SK-N-SH (cell line): ENCODE measurements around the gene TMEM52B. TPM values are rescaled to one million over a fixed set of nuclear protein-coding genes. Genes with fewer than 3 reads are reported as not detected.
"Not testable (repeated sequence)": the region's sequence is repeated elsewhere in the genome, so short reads cannot be mapped to it uniquely, and the experiment has no call there.

ENCODE experiments used
- CTCF ChIA-PET: fragments of 300-600, 350-600 bp; formaldehyde crosslinking; extraction: SDS; loops from one replicate; lab custom pipeline; 2021; lab: Yijun Ruan, JAX
- POLR2A ChIA-PET: fragments of 350-600 bp; sonication (Branson Sonifier 250); formaldehyde crosslinking; extraction: SDS; loops from one replicate; lab custom pipeline; 2020; ENCODE audit warnings: antibody characterized with exemption, inconsistent platforms; lab: Yijun Ruan, JAX
- DNase-seq: peaks from one replicate; pipeline ENCODE4 v3.0.0; 2012
- H2AFZ ChIP-seq: fragments of 200-600 bp; sonication (generic); 2 replicates; pipeline ENCODE4 v1.8.1; 2016; ENCODE audit warnings: antibody characterized with exemption, mild to moderate bottlenecking, low read depth
- H3F3A ChIP-seq: fragments of 200-600 bp; sonication (generic); replicated peaks from 2 replicates; pipeline ENCODE3; 2016; ENCODE audit warnings: antibody characterized with exemption, mild to moderate bottlenecking; ENCODE audit not compliant: insufficient read depth
- H3K27ac ChIP-seq, 2 experiments: fragments of 200-500 bp in 1 of 2; fragments of 200-600 bp in 1 of 2; sonication (Bioruptor generic) in 1 of 2; sonication (generic), shearing (Covaris generic) in 1 of 2; 2 replicates each; pipeline versions ENCODE4 v1.5.1 to v1.6.1; 2014 to 2016; ENCODE audit warnings: low read depth in 2 of 2, inconsistent platforms in 1 of 2, low read length in 1 of 2, mild to moderate bottlenecking in 1 of 2, mixed read lengths in 1 of 2
- H3K27me3 ChIP-seq: fragments of 200-600 bp; sonication (generic), shearing (Covaris generic); 2 replicates; pipeline ENCODE4 v1.6.1; 2016; ENCODE audit warnings: mixed run types; ENCODE audit not compliant: insufficient read depth
- H3K36me3 ChIP-seq, 2 experiments: fragments of 200-500 bp in 1 of 2; fragments of 200-600 bp in 1 of 2; sonication (Bioruptor generic) in 1 of 2; sonication (generic) in 1 of 2; replicated peaks in 1 of 2; 2 replicates each; pipeline versions ENCODE3 to v1.5.1; 2014 to 2016; ENCODE audit warnings: low read length in 1 of 2, mild to moderate bottlenecking in 1 of 2; ENCODE audit not compliant: insufficient read depth in 2 of 2, control insufficient read depth in 1 of 2
- H3K4me1 ChIP-seq, 2 experiments: fragments of 200-500 bp in 1 of 2; fragments of 200-600 bp in 1 of 2; sonication (Bioruptor generic) in 1 of 2; sonication (generic), shearing (Covaris generic) in 1 of 2; 2 replicates each; pipeline versions ENCODE4 v1.5.1 to v1.6.1; 2014 to 2016; ENCODE audit warnings: low read depth in 1 of 2, low read length in 1 of 2, mixed run types in 1 of 2; ENCODE audit not compliant: insufficient read depth in 2 of 2, control insufficient read depth in 1 of 2
- H3K4me2 ChIP-seq: fragments of 200-600 bp; sonication (generic), shearing (Covaris generic); 2 replicates; pipeline ENCODE4 v1.6.1; 2017; ENCODE audit warnings: mixed run types
- H3K4me3 ChIP-seq, 2 experiments: fragments of 200-500 bp in 1 of 2; fragments of 200-600 bp in 1 of 2; sonication (Bioruptor generic) in 1 of 2; sonication (generic), shearing (Covaris generic) in 1 of 2; 2 replicates each; pipeline versions ENCODE4 v1.5.1 to v1.8.1; 2014 to 2016; ENCODE audit warnings: low read depth in 2 of 2, inconsistent platforms in 1 of 2, low read length in 1 of 2, mild to moderate bottlenecking in 1 of 2, mixed read lengths in 1 of 2, moderate library complexity in 1 of 2
- H3K79me2 ChIP-seq: fragments of 200-600 bp; sonication (generic); 2 replicates; pipeline ENCODE4 v1.8.1; 2017; ENCODE audit warnings: mild to moderate bottlenecking; ENCODE audit not compliant: insufficient read depth
- H3K9ac ChIP-seq: fragments of 200-600 bp; sonication (generic); 2 replicates; pipeline ENCODE4 v1.6.1; 2017; ENCODE audit warnings: mixed run types
- H3K9me2 ChIP-seq: fragments of 200-600 bp; sonication (generic); 2 replicates; pipeline ENCODE4 v1.6.1; 2017; ENCODE audit warnings: mixed run types
- H3K9me3 ChIP-seq: fragments of 200-600 bp; sonication (generic); 2 replicates; pipeline ENCODE4 v1.6.1; 2017; ENCODE audit warnings: mixed run types, mild to moderate bottlenecking, moderate library complexity
- H4K20me1 ChIP-seq: fragments of 200-600 bp; sonication (generic); 2 replicates; pipeline ENCODE4 v1.6.1; 2017; ENCODE audit warnings: mild to moderate bottlenecking, mixed run types; ENCODE audit not compliant: insufficient read depth
- FOSL2 ChIP-seq: IDR thresholded peaks from 2 replicates; pipeline ENCODE4 v1.4.0; 2012; ENCODE audit warnings: low read depth, mild to moderate bottlenecking, moderate library complexity, borderline replicate concordance
- FOXJ3 ChIP-seq: sonication (generic); formaldehyde crosslinking; IDR thresholded peaks from 2 replicates; pipeline ENCODE4 v1.5.1; 2020; ENCODE audit warnings: mild to moderate bottlenecking, missing genetic modification reagents
- FOXM1 ChIP-seq: IDR thresholded peaks from 2 replicates; pipeline ENCODE4 v1.4.0; 2012; ENCODE audit warnings: low read depth, mild to moderate bottlenecking
- MEF2A ChIP-seq: IDR thresholded peaks from 2 replicates; pipeline ENCODE4 v1.4.0; 2012; ENCODE audit warnings: low read depth, borderline replicate concordance
- RCOR1 ChIP-seq: fragments of 150-350 bp; IDR thresholded peaks from 2 replicates; pipeline ENCODE4 v1.6.1; 2017; ENCODE audit warnings: antibody characterized with exemption, low read length
- RFX5 ChIP-seq: IDR thresholded peaks from 2 replicates; pipeline ENCODE4 v1.6.1; 2012; ENCODE audit warnings: mild to moderate bottlenecking, improper control_type of control experiment, low read length
- SMC3 ChIP-seq: IDR thresholded peaks from 2 replicates; pipeline ENCODE4 v1.6.1; 2012; ENCODE audit warnings: low read depth, low read length, improper control_type of control experiment
- TAF1 ChIP-seq: IDR thresholded peaks from 2 replicates; pipeline ENCODE4 v1.6.1; 2012; ENCODE audit warnings: low read depth, mild to moderate bottlenecking, low read length, moderate library complexity, borderline replicate concordance
- YY1 ChIP-seq: IDR thresholded peaks from 2 replicates; pipeline ENCODE4 v1.4.0; 2012; ENCODE audit warnings: low read depth, mild to moderate bottlenecking
- WGBS: methylation state at CpG from one replicate; pipeline ENCODE4 v1.1.6; 2017; ENCODE audit warnings: low lambda C conversion rate; 5-methylcytosine and 5-hydroxymethylcytosine counted together
- polyA plus RNA-seq, 3 experiments: library from polyadenylated mRNA; depleted of rRNA; stranded (reverse); fragments of >200 nt; gene quantifications; 2 replicates each; pipeline ENCODE4 v1.2.3, GENCODE V29; 2012
- TF ChIP-seq, protein P1 (sequence below): IDR thresholded peaks from 2 replicates; pipeline ENCODE4; 2012
- TF ChIP-seq, protein P2 (sequence below): fragments of 150-350 bp; IDR thresholded peaks from 2 replicates; pipeline ENCODE4 v1.6.1; 2017; ENCODE audit warnings: antibody characterized with exemption, low read length, low read depth, borderline replicate concordance

TMEM52B gene
- polyA plus RNA-seq, 1 of the 3 experiments (the other 2 are of a cell fraction): not detected

DNA sequence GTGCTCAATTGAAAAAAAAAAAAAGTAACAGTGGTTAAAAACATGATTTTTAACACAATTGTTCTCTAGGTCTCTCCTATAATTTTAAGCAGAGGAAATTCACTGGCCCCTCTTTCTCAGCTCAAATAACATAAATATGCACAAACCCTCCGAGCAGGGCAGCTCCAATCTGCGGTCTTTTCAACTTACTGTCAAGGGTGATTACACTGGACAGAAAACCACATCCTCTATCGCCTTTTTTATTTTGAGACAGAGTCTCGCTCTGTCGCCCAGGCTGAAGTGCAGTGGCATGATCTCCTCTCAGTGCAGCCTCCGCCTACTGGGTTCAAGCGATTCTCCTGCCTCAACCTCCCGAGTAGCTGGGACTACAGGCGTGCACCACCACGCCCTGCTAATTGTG, 17.4 kb downstream of the TMEM52B start:
- H3F3A ChIP-seq: no peaks in the 10 kb centered on the region
- H3K27ac ChIP-seq: no peak overlapping the region
- peaks cover 37% of the 10 kb centered on the region; the same call in 1 of the 2 replicates for H3K27me3 ChIP-seq
- H3K36me3 ChIP-seq: no peaks in the 10 kb centered on the region
- H3K9ac ChIP-seq: no peak overlapping the region
- no peaks in the 10 kb centered on the region for H3K79me2 ChIP-seq
- no peaks in the 10 kb centered on the region for H3K9me2 ChIP-seq
- H2AFZ ChIP-seq: no peak overlapping the region
- 9% methylated on average over 5 of the region's 10 CpGs for WGBS
- H3K4me2 ChIP-seq: no peak overlapping the region
- H3K9me3 ChIP-seq: no peaks in the 10 kb centered on the region
- H3K4me3 ChIP-seq: no peak overlapping the region
- ChIA-PET CTCF (interaction anchor here (4.6 kb wide), 1 partner anchor 43 kb away, joined by 19 read pairs; no protein-coding TSS in a partner anchor), POLR2A (no interaction called here)
- no peaks in the 10 kb centered on the region for H4K20me1 ChIP-seq
- H3K4me1 ChIP-seq: no peaks in the 10 kb centered on the region
- no peak for DNase-seq
- TF ChIP-seq FOXM1: no peak
- TF ChIP-seq, protein P1, sequence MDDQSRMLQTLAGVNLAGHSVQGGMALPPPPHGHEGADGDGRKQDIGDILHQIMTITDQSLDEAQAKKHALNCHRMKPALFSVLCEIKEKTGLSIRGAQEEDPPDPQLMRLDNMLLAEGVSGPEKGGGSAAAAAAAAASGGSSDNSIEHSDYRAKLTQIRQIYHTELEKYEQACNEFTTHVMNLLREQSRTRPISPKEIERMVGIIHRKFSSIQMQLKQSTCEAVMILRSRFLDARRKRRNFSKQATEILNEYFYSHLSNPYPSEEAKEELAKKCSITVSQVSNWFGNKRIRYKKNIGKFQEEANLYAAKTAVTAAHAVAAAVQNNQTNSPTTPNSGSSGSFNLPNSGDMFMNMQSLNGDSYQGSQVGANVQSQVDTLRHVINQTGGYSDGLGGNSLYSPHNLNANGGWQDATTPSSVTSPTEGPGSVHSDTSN: no peak
- TF ChIP-seq TAF1: no peak
- no peak for TF ChIP-seq SMC3
- no peak for TF ChIP-seq FOSL2
- TF ChIP-seq MEF2A: no peak

DNA sequence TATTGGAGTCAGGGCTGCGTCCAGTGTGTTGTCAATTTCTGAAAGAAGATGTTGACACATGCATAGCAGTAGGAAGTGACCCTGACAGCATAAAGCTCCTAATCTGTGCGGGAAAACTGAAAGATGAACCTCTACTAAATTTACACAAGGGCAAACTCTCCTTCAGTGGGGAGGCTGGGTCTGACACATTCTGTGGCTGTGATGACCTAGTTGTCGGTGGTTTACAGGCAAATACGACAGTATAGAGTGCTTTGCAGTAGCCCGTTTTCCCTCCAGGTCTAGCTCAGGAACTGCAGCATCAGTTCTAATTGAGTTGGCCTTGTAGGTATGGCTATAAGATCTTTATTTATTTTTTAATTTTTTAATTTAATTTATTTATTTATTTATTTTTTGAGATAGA, 19.0 kb downstream of the TMEM52B start:
- WGBS: 22% methylated on average over 5 of the region's 5 CpGs
- H3K27ac ChIP-seq: no peak overlapping the region
- H3K4me1 ChIP-seq: no peaks in the 10 kb centered on the region
- POLR2A ChIA-PET: no interaction called here
- no peaks in the 10 kb centered on the region for H4K20me1 ChIP-seq
- H3K36me3 ChIP-seq: no peaks in the 10 kb centered on the region
- H3K27me3 ChIP-seq: peaks cover 37% of the 10 kb centered on the region; the same call in 1 of the 2 replicates
- no peaks in the 10 kb centered on the region for H3K9me3 ChIP-seq
- no peak overlapping the region for H3K9ac ChIP-seq
- H3K79me2 ChIP-seq: no peaks in the 10 kb centered on the region
- no peak for DNase-seq
- H3K4me3 ChIP-seq: no peak overlapping the region
- H2AFZ ChIP-seq: no peak overlapping the region
- TF ChIP-seq YY1 (no peak), RFX5 (no peak), FOSL2 (no peak), FOXJ3 (CRISPR knock-in tag) (no peak), RCOR1 (no peak)
- TF ChIP-seq, protein P2, sequence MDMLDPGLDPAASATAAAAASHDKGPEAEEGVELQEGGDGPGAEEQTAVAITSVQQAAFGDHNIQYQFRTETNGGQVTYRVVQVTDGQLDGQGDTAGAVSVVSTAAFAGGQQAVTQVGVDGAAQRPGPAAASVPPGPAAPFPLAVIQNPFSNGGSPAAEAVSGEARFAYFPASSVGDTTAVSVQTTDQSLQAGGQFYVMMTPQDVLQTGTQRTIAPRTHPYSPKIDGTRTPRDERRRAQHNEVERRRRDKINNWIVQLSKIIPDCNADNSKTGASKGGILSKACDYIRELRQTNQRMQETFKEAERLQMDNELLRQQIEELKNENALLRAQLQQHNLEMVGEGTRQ: no peak
- CTCF ChIA-PET: no interaction called here
- no peaks in the 10 kb centered on the region for H3K9me2 ChIP-seq
- no peak overlapping the region for H3K4me2 ChIP-seq
- no peaks in the 10 kb centered on the region for H3F3A ChIP-seq

GRCh38 chr12:10204495-10204894, 25.7 kb downstream of the TMEM52B start:
- POLR2A ChIA-PET, H3K4me3 ChIP-seq, H3K27ac ChIP-seq, H3K36me3 ChIP-seq, DNase-seq, H3K9me2 ChIP-seq, H3K4me2 ChIP-seq, H3K4me1 ChIP-seq, H4K20me1 ChIP-seq, H3F3A ChIP-seq, H3K79me2 ChIP-seq, H3K9ac ChIP-seq, H3K9me3 ChIP-seq, H2AFZ ChIP-seq: not testable (repeated sequence)
- WGBS: 19% methylated on average over 2 of the region's 2 CpGs
- CTCF ChIA-PET: interaction anchor here (2.4 kb wide), 1 partner anchor 31 kb away, joined by 8 read pairs; no protein-coding TSS in a partner anchor
- H3K27me3 ChIP-seq: peaks cover 16% of the 10 kb centered on the region; the same call in 1 of the 2 replicates
